ENCODE results near the gene DUSP7.
"Not testable (repeated sequence)": the region's sequence is repeated elsewhere in the genome, so short reads cannot be mapped to it uniquely, and the experiment has no call there.

Gene DUSP7

DNA sequence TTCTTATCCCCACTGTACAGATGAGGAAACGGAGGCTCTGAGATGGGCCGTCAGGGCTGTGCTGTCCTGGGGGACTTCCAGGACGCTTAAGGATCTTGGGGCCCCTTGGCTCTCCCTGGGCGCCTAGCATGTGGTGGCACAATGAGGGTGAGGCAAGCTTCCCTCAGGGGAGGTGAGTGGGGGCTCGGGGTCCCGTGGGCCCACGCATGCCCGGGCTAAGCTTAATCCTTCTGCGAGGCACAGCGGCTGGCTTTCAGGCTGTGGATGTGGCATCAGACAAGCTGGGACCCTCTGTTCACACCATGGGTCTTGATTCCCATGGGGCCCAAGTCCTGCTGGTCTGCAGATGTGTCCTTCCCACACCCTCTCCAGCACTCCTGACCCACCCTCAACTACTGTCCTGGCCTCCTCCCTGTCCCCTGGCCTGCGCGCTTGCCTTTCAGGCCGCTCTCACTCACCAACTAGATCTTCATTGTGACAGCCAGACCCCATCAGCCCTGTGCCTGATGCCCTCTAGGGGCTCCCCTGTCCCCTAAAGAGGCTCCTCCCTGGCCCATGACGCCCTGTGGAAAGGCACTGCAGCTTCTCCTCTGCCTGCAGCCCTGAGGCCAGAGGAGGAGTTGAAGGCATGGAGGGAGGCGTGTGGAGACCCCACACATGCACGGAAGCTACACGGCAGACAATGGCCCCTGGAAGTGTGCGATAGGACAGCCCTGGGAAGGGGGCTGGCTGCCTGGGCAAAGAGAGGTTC, 11.3 kb downstream of the DUSP7 start:
- DNase-seq, result no peak

DNA sequence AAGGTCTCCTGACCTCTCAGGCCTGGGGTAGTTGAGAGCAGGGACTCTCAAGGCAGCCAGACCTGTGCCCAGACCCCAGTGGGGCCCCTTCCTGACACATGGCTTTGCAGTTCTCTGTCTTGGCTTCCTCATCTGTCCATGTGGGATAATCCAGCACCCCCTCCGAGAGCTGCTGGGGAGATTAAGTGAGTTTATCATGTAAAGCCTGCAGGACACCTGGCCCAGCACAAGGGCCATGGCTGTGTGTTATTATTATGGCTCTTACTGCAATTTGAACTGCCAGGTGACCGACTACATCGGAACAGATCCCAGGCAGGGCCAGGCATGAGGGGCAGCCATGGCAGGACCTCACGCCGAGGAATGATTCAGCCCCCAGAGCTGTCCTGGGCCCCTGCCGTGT, 12.6 kb downstream of the DUSP7 start:
- DNase-seq, result no peak

DNA sequence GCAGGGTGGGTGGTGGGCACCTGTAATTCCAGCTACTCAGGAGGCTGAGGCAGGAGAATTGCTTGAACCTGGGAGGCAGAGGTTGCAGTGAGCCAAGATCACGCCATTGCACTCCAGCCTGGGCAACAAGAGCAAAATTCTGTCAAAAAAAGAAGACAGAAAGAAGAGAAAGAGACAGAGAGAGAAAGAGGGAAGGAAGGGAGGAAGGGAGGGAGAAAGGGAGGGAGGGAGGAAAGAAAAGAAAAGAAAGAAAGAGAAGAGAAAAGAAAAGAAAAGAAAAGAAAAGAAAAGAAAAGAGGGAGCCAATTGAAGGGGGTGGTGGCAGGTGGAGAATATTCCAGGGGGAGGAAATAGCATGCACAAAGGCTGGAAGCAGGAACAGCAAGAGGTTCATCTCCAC, 13.3 kb downstream of the DUSP7 start:
- not testable (repeated sequence) for DNase-seq

DNA sequence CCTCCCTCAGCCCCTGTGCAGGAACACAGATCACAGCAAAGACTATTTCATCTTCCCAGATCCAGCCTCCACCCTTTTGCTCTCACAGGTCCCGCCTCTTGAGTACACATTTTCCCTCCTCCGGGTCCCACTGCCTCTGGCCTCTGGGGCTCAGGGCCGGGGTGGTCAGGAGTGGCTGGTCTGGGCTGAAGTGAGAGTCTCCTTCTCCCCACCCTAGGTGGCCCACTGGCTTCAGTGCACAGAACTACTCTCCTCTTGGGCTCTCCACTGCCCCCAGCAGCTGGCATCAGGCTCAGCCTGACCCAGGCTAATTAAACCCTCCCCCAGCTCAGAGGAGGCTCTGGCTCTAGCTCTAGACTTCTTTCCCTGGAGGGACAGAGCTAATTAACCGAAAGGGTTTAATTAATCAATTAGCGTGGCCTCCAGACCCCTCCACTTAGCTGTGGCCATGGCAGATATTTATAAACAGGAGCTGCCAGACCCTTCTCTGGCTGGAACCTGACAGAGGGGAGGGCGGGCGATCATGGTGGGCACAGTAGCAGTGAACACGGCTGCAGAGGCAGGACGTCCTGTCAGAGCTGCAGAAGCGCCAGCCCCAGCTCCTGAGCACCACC, 15.1 kb downstream of the DUSP7 start:
- DNase-seq, result no peak

DNA sequence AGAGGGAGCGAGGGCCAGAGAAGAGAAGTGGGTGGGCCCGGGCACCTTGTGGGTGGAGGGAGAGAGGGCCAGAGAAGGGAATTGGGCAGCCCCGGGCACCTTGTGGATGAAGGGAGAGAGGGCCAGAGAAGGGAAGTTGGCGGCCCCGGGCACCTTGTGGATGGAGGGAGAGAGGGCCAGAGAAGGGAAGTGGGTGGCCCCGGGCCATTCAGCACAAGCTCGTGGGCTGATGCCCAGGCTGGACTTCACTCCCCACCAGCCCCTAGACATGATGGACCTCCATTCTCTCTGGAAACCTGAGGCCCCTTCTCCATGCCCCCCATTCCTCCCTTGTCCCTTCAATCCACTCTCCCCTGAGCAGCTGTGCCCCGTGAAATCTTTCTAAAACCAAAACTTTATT, 15.8 kb downstream of the DUSP7 start:
- DNase-seq, result no peak

DNA sequence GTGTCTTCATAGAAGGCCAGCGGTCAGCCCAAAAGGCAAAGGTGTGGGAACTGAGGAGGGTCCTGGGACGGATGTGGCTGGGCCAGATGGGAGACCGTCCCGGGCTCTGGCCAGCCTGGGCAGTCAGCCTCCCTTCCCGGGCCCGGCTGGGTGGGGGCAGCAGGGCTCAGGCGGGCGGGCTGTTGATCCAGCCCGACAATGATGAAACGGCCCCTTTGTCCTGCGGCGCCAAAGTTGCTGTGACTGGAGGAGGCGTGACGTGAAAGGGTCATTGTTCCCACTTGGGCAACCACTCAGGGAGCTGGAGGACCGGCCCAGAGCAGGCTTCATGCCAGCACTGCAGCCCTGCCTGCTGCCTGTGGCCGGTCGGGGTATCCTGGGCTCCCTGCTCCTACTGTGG, 16.5 kb downstream of the DUSP7 start:
- DNase-seq, result peak; percentile 32

DNA sequence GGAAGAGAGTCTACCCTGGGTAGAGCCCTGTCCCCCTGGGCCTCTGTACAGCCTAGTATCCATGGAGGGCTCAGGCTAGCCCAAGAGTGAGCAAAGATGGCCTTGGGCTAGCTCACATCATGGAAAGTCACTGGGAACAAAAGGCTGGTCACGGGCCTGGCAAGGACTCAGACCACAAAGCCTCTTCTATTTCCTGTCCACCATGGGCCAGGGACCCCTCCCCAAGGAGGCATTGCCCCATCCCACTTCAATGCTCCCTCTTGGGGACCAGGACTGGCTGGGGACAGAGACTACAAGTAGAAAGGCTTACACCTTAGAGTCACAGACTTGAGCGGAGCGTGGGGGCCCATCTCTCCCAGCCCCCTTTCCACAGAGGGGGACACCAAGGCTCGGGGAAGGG, 16.9 kb downstream of the DUSP7 start:
- DNase-seq, result no peak

DNA sequence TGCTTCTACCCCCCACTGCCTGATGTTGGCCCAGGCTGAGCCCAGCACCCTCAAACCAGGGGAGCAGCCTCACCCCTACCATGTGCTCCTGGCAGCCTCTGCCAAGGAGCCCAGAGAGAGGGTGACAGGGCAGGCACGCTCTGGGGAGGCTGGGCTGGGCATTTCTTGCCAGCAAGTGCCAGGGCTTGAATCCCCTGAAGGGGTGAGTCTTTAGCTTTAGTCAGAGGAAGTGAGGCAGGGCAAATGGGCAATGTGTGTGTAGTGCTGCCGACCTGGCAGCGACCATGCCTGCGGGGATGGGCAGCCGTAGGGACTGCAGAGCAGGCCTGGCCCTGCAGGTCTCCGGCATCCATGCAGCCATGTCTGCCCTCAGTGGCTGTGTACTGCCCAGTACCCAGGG, 18.1 kb downstream of the DUSP7 start:
- DNase-seq, result no peak

DNA sequence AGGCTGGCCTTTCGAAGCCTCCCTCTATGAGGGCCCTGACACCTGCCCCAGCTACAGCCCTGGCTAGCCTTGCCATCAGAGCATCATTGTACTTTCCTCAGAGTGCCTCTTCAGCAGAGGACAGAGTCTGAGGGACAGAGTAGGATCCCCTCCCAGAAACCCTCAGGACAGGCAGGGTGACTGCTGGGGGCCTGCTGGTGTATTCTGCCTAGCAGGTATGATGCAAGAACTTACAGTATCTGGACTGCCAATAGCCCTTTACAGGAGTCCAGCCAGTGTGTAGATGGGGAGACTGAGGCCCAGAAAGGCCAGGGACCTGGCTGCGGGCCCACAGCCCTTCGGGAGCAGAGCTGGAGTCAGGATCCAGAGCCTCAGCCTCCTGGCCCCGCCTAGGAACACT, 19.1 kb downstream of the DUSP7 start:
- no peak for DNase-seq

DNA sequence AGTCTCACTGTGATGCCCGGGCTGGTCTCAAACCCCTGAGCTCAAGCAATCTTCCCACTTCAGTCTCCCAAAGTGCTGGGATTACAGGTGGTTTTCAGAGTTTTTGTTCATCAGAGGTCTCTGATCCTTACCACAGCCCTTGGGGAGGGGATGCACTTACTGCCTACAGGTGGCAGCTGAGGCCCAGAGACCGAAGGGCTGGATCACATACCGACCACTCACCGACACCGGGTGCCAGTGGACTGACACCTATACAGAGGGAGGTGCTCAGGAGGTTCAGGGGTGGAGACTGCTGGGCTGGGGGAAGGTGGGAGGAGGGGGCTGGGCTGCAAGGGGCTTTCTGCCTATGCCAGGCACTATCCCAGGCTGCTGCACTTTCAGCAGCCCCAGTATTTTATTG, 19.5 kb downstream of the DUSP7 start:
- no peak for DNase-seq

DNA sequence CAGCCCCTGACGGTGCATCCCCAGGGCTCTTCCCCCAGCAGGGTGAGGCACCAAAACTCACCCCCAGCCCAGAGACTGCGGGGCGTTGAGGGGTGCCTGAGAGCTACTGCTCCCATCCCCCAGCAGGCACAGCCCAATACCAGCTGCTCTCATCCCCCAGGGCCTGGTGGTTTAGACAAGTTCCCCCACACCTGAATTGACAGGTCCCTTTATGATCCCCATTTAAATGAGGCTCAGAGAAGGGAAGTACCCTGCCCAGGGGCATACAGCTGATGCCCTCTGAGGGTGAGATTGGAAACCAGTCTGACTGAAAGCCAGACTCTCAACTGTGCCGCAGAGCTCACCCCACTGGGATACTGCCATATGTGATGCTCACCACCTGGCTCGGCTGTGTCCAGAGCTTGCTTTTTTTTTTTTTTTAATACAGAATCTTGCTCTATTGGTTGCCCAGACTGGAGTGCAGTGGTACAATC, 20.1 kb downstream of the DUSP7 start:
- DNase-seq, result no peak

DNA sequence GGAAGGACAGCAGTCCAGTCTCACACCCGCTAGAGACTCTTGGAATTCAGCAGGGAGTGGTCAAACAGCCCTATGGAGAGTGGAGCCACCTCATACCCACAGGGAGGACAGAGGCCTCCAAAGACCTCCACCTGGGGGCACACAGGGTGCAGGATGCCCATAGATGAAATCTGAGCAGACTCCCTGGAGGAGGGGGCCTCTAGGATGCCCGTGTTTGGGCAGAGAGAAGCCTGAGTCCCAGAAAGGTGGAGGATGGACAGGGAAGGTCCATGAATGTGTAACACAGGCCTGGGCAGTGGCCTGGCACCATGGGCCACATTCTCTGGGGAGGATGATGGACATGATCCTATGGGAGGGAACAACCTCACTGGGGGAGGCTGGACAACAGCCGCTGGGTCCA, 21.7 kb downstream of the DUSP7 start:
- DNase-seq, result no peak

DNA sequence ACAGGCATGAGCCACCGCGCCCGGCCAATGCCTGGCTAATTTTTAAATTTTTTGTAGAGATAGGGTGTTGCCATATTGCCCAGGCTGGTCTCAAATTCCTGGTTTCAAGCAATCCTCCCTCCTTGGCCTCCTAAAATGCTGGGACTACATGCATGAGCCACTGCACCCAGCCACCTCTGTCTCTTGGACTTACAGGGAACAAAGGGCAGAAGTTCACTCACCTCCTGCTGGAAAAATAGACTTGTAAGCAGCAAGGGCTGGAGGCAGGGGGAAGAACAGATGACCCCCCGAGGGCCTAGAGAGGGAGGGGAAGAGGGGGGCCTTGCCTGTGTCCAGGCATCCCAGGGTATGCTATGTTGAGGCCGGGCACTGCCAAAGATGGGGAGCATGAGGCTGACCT, 22.2 kb downstream of the DUSP7 start:
- no peak for DNase-seq

DNA sequence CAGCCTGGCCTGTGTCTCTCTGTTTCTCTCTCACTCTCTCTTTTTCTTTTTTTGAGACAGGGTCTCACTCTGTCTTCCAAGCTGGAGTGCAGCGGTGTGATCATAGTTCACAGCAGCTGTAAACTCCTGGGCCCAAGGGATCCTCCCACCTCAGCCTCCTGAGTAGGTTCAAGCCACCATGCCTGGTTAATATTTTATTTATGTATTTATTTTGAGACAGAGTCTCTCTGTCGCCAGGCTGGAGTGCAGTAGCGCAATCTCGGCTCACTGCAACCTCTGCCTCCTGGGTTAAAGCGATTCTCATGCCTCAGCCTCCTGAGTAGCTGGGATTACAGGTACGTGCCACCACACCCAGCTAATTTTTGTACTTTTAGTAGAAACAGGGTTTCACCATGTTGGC, 22.6 kb downstream of the DUSP7 start:
- not testable (repeated sequence) for DNase-seq

DNA sequence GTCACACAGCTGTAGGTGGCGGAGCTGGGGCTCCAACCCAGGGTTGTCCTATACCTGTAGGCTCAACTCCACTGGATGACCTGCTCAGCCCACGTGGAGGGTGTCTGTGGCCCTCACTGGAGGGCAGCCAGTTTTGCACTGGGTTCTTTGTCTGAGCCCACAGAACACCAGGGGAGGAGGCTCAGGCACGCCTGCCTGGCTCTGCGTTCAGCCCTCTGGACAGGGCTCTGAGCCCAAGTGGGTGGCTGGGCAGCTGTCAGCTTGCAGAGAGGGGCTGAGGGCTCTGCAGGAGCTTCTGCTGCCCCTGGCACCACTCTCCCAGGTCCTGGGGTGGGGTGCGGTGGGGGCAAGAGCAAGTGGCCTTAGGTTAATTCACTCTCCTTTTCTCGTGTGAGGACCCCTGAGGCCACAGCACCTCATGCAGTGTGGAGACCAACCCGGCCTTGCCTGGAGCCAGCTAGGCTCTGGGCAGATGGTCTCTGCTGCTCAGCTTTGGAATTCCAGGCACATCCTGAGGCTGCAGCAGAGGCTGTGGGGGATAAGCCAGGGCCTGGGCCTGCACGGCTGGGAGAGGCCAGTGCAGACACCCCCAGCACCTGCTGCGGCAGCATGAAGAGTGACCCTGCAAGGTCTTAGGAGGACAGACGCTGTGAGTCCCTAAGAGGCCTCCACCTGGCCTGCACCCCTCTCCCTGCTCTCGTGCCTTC, 23.5 kb downstream of the DUSP7 start:
- DNase-seq, result no peak

DNA sequence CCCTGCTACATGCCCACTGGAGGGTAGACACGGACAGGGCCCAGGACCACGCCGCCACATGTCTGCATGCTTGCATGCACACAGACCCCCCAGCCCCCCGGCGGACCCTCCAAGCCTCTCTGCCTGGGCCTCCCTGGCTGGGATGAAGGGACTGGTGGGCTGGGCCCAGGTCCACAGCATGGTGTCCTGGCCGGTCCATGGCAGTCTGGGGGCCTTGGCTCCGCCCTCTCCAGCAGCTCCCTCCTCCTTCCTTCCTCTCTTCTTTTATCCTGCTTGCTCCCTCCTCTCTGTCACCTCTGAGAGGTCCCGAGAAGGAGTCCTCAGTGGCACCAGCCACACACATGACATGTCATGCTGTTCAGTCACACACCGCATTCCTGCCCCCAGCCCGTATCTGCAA, 24.5 kb downstream of the DUSP7 start:
- no peak for DNase-seq

DNA sequence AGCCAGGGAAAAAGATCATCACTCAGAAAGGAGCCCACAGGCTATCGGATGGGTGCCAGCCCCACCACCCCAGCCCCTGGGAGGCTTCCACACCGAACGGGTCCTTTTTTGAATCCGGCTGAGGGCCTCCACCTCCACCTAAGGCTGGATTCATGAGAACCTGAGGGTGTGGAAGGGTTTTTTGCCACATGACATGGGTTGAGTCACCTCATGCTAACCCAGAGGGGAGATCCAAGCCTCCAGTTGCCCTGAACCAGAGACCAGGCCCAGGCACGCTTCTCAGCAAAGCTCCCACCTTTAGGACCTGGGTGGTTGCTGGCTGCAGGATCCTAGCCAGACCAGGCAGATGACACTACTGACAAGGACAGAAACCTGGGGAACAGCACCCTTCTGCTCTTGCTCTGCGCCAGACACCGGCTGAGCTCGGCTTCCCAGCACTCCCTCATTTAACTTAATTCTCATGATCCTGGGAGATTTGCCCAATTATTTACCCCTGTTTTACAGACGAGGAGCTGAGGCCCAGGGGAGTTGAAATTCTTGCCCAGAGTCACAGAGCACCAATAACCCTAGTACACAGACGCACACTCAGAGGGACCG, 25.6 kb downstream of the DUSP7 start:
- DNase-seq, result no peak

DNA sequence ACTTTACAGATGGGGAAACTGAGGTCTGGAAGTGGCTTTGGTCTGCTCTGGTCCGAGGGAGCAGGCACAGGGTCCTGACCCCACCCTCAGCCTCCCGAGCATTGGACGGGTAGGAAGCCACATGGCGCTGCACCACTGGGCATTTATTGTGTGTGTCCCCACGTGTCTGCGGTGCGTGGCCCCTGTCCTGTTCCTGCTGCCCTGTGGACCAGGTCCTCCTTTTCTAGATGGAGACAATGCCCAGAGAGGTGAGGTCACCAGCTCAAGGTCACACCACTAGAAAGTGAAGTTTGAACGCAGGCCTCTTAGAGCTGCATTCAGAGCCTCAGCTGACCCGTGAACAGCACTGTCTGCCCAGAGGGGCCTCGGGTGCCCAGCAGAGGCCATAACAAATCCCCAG, 26.8 kb downstream of the DUSP7 start:
- no peak for DNase-seq

DNA sequence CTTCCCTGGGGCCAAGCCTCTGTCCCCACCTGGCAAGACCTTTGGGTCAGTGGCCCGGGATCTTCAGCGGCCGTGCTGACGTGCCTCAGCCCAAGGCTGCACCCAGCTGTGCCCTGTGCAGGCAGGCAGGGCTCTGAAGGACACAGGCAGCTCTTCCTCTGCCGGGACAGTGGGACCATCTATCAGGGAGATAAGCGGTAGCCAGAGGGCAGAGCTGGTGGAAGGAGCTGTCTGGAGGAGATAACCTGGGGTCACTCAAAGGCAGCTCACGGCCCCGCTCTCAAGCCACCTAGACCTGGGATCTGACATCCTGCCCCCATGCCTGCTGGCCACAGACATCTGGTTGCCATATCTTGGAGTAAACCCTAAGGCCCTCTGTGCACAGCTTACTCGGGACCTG, 27.3 kb downstream of the DUSP7 start:
- DNase-seq, result no peak

DNA sequence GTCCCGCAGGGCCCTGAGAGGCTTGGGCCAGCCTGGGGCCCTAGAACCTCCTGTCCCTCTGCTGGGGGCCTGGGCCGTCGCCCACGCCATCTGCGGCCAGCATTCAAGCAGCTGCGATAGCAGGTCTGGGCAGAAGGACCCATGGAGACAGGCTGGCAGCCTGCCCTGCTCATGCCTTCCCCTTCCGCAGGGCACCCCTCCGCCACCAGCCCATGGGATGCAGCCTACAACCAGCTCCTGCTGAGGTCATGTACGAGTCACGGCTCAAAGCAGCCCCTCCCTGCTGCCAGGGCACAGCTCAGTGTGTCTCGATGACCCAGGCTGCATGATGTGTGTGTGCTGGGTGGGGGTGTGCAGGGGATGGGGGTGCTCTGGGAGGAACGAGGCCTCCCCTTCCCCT, 27.8 kb downstream of the DUSP7 start:
- no peak for DNase-seq

DNA sequence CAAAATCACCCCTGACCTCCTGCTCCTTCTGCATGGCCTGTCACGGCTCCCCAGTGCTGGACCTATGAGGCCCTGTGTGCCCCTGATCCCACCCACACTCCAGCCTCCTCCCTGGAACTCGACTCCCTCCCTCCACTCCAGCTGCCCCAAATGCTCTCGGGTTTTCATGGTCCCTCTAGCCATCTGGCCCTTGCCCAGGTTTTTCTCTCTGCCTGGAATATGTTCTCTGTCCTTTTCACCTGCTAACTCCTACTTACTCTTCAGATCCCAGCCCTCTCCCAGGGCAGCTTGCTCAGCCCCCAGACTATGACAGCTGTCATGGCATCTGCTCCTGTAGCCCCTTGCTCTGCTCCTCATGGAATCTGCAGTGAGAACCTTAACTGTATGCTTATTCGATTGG, 30.3 kb downstream of the DUSP7 start:
- no peak for DNase-seq

DNA sequence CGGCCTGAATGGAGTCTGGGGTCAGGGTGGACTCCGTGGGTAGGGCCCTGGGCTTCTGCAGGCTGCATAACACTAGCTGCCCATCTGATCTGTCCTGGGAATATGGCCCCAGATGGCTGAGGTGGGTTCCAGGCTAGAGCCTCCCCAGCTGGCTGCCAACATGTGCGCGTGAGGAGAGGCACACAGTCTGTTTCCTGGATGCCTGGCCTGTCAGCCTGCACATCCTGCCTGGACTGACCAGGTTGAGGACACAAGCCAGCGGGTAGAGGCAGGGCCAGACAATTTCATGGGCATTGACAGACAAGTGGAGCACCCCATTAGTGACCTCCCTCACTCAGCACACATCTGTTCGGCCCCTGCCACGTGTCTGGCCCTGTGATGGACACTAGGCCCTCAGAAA, 30.9 kb downstream of the DUSP7 start:
- DNase-seq, result no peak

DNA sequence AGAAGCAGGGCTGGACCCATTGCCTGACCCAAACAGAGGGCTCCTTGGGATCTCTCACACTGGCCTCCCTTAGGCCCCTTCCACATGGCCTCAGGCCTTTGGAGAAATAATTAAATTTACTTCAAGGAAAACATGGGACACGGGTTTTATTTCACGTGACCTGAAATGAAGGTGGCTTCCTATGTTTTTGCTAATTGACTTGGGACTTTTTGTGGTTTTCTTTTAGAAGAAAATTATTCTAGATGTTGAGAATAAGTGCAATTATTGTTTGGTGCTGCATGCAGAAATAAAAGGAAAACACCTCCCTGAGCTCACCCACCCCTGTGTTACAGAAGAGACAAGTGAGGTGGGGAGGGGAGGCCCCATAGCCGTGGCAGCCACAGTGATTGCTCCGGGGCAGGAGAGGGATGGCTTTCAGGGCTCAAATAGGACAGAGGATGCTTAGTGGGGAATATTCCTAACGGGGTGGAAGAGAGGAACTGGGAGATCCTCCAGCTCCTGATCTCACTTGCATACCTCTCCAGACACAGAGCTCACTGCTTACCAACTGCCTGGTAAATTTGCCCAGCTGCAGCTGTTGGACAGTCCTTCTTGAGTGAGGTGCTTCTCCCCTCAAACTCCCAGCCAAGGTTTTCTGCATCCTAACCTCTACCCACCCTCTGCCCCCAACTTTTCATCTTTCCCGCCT, 31.5 kb downstream of the DUSP7 start:
- no peak for DNase-seq

All from DMS79 treated with DMSO at 0.1 percent for 48 hours (cell line).